Forelimb muscle (tissue), 1 donor: ENCODE measurements around the gene ADM2. TPM values are rescaled to one million over a fixed set of nuclear protein-coding genes. Genes with fewer than 3 reads are reported as not detected.
A peak's percentile ranks its signal among the peaks of the same experiment; 100 is the strongest.

Experiments used
- DNase-seq: peaks from one replicate; pipeline ENCODE4 v3.0.0-alpha.2; 2013; ENCODE audit warnings: low read depth
- polyA plus RNA-seq: library from polyadenylated mRNA; unstranded; fragments of 120-200 nt; gene quantifications from one replicate; pipeline ENCODE4 v1.2.1, GENCODE V29; 2013; ENCODE audit not compliant: insufficient read length

Gene ADM2
- polyA plus RNA-seq, 1 donor: 0.30 TPM

DNA sequence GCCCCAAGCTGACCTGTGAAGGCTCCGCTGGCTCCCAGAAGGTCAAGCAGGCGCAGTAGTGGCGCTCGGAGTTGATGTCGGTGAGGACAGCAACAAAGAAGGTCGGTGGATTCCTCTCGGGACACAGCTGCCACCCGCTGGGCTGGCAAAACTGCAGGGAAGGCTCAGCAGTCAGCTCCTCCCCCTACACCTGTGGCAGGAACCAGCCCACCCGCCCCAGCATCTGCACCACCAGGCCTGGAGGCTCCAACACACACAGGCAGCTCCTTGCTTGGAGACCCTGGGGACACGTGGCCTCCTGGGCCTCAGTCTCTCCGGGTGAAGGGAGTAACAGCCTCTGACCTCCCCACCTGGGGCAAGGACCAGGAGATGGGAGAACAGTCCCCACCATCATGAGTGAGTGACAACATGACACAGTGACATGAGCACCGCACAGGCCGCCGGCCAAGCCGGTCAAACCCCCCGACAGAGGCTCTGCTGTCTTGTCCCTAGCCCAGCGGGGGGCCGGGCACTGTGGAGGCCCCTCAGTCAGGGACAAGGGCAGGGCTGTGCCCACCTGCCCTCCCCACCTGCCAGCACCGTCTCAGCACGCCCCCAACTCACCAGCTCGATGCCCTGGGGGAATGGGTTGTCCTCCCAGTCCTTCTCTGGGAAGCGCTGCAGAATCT, 13.4 kb upstream of the ADM2 start:
- DNase-seq: no peak

DNA sequence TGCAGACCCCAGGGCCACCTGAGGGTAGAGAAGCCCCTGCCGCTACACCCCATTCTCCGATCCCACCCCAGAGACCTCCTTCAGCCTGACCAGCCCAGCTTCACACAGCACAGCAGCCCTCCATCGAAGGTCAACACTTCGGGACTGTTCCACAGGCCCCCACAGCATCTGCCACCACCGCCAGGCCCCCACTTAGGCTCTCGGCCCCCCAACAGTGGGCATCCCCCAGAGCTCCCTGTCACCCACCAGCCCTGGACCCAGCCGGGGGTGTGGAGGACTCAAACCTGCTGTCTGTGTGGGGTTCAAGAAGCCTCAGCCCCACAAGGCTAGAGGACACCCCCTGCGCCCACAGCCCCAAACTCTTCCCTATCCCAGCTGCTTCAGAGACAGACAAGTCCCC, 12.7 kb upstream of the ADM2 start:
- DNase-seq: no peak

DNA sequence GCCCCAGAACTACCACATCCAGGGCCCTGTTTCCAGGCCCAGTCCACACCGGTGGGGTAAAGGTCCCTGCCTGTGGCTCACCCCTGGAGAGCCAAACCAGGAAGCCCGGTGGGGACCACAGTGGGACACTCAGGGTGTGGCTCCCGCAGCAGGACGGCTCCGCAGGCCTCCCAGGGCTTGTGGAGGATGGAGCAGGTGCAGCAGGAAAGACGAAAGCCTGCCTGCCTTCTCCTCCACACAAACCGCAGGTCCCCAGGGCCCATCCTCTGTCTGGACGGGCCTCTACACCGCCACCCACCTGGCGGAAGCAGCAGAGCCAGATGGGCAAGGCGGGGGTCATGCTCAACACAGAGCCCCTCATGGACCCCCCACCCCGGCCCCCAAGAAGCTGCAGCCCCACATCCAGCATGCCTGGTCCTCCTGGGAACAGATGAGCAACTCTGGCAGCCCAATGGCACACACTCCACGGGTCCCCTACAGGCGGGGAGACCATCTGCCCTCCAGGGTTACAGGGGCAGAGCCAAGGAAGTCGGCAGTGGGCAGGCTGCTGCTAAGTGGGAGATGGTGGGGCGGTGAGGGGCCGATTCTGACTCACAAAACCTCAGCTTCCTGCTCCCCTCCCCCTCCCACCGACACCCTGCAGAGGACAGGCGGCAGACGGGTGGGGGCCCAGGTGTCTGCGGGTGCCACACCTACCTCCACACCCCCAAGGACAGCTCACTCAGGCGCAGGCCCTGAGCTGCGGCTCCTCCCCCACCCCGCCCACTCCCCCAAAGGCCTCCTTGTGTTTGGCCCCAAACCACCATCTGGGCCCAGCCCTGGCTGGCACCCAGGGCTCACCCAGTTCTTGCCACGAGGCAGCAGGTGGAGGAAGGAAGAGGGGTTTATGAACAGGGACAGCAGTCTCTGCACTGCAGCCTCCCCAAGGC, 11.7 kb upstream of the ADM2 start:
- no peak for DNase-seq

DNA sequence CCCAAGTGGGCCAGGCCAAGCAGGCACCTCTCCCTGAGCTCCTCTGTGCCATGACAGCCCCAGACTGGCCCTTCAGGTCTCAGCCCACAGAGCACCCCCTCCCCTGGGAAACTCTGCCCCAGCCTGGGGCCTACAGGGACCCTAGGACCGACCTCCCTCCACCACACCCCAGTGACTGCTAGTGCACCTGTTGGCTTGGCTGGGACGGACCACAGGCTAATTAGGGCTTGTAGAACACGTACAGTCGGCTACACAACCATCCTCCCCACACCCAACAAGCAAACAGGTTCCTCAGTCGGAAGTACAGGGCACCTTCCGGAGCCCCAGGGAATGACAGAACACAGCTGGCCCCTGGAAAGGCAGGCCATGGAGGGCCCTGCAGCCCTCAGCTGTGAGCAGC, 10.9 kb upstream of the ADM2 start:
- DNase-seq: no peak

DNA sequence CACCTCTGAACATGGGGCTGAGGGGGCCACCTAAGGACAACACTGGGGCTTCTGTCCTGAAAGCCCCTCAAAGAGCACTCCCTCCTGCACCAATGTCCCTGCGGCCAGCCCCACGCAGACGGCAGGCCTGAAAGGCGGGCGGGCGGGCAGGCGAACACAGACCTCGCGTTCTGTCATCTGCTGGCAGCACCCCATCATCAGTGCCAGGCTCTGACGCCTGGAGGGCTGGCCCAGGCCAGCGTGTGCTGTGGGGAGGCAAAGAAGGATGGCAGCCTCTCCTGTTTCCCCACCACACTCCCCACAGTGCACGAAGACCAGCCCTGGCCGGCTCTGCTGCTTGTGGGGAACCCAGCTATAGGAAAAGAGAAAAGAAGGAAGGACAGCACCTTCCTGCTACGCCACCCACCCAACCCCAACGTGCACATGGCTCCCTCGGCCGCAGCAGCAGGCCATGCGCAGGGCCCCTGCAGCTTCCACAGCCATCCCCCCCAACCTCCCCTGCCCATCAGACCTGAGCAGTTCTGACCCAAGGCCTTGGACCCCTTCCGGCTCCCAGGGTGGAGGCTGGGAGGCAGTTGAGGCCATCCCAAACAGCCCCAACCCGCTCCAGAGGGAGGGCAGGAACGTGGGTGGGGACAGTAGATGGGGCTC, 10.0 kb upstream of the ADM2 start:
- no peak for DNase-seq

DNA sequence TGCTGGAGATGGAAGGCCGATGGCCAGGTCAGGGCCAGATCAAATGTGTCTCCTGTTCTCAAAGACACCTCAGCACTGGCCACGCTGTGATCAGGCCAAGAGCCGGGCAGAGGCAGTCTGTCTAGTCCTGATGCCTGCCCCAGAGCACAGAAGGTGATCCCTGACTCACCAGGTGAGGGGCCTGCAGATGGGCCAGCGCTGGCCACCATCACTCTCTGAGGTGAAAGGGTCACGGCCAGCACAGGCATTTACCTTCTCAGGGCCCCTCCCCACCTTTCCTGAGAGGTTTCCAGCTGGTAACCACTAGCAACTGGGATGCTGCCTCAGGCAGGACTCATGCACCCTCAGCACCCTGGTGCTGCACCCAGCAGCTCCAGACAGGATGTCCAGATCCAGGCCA, 9.4 kb upstream of the ADM2 start:
- DNase-seq: no peak

DNA sequence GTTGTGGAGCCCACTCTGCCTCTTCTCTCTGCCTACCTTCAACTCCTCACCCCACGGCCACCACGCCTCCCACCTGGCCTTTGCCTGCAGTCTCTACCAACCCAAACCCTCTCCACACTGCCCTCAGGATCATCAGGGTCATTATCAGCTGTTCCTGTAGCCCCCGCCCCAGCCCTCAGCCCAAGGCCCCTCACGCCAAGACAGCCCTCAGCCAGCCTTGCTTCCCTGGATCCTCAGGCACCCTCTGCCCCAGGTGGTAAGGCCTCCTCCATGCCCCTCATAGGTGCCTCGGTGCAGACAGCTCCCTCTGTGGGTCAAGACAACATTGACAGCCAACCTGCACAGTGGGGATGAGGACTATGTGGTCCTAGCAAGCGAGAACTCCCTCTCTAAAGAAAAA, 8.3 kb upstream of the ADM2 start:
- no peak for DNase-seq

DNA sequence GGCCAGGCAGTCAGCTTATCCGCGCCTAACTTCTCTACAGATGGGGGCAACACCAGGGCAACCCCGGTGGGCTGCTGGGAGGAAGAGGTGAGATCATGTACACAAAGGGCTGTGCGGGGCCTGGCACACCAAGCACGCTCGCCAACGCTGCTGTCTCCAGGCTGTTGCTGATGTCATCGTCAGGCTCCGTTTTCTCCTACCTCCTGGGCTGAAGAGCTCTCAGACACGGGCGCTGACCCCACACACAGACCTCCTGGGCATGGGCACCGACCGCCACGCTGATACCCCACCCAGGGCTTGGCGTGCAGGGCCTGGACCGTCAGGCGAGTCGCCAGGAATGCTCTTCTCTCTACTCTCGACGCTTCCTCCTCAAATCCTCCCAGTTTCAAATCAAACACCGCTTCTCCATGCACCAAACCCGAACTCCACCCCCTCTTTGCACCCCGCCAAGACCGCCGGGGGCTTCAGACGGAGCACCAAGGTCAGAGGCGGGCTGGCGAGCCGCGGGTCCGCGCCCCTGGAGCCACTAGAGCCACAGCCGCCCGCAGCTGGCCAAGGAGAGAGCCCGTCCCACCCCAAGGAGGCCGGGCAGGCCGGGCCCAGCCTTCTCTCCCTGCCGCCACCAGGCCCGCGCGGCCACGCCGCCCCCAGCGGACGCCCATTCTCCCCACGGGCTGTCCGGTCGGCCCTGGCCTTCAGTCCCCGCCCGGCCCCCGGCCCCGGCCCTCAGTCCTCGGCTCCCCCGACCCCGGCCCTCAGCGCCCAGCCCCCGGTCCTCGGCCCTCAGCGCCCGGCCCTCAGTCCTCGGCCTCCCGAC, 7.3 kb upstream of the ADM2 start:
- no peak for DNase-seq

DNA sequence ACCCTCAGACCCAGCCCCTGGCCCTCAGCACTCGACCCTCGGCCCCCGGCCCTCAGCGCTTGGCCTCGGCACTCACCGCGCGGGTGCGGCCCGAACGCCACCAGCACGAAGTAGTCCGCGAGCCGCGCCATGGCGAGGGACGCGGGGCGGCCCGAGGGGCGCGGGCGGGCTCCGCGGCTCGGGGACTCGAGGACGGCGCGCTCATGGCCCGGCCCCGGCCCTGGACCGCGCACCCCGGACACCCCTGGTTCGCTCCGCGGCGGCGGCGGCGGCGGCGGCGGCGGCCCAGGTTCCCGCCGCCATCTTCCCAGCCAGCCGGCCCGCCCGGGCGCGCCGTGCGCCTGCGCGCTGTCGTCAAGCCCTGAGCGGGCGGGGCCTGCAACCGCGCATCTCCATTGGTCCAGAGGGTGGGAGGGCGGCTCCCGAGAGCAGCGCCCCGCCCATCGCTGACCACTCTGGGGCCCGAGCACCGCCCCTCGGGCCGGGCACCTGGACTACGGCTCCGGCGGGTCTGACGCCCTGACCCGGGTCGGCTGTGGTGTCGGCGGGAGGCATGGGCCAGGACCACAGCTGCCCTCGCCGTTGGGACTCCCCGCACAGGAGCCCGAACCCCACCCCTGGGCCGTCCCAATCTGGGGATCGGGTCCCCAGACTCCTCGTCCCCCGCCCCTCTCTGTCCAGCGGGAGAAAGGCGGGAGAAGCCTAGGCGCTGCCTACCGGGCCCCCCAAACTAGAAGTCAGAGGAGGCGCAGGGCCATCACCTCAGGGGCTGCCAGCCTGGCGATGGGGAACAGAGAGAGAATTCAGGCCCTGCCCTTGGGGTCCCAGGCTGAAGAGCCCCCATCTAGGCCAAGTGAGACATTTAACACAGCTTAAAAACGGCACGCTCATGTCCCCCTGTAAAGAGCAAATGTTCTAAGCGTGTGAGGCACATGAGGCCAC, 6.4 kb upstream of the ADM2 start, which contains the start of gene SBF1:
Gene SBF1, minus strand, starts transcription at position 326 of the 942 bp plus-strand sequence. Its CDS starts 195 bp downstream, at position 131.
- DNase-seq: peak; percentile 82

DNA sequence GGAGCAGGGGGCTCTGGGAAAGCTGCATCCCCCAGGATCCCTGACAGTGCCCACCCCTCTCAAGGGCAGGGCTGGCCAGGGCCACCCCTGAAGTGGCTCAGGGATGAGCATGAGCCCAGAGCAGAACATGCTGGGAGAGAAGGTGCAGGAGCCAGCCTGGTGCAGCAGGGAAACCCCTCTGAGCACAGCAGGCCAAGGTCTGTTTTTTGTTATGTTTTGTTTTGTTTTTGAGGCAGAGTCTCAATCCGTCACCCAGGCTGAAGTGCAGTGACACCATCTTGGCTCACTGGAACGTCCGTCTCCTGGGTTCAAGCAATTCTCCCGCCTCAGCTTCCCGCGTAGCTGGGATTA, 5.7 kb upstream of the ADM2 start:
- no peak for DNase-seq

DNA sequence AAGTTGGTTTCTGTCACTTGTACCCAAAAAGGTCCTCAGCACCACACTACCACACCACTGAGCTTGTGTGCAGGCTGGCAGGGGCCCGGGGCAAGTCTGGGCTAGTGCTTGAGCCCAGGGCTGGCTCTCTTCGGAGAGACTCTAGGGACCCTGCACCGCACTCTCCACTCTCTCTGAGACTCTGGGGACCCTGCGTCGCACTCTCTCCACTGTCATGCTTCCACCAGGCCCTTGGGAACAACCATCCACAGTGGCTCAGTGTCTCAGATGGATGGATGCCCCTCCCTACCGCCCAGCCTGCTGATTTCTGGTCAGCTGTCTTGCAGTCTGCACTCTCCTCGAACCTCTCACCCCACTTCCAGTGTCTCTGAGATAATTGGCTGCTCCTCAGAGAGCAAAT, 4.5 kb upstream of the ADM2 start:
- DNase-seq: no peak

DNA sequence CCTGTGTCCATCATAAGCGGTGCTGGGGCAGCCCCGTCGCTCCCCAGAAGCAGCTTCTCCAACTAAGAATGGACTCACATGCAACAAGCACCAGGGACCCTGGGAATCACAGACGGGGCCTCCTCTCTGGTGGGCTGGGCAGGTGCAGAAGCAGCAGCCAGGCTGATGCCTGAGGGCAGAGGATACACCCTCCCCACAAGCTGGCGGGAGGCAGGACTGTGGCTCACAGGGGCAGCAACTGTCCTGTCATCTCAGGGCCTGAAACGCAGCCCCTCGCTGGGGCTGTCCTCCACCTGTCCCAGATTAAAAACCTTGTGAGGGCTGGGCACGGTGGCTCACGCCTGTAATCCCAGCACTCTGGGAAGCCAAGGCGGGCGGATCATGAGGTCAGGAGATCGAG, 3.4 kb upstream of the ADM2 start:
- DNase-seq: no peak

DNA sequence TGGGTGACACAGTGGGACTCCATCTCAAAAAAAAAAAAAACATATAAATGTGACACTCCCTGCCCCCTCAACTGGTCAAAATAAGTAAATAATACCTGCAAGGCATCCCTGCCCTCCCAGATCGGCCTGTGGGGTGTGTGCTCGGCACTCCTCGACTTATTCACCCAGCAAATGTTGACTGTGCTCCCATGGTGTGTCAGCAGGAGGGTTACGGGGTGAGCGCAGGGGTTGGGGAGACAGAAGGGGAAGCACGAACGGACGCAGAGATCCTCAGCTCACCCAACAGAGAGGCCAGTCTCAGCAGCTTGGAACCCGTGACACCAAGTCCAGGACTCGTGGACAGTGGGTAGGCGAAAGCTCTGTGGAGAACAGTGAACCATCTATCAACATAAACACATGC, 1.6 kb upstream of the ADM2 start:
- DNase-seq: no peak

DNA sequence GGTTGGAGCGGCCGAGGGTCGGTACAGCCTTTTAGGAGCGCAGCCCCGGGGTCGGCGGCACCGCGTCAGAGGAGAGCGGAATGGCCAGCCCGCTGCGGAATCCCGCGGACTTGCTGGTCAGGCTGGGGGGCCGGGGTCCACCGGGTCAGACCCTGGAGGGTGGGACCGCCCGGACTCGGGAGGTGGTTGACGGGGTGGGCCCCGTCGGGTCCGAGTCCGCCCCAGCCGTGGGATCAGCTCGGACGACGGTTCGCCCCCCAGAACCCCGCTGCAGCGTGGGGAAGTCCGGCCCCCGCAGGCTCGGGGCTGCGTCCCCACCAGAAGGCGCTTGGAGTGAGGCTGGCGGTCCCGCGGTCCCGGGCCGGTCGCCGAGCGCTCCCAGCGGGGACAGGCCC, 301 bp upstream of the ADM2 start:
- no peak for DNase-seq

DNA sequence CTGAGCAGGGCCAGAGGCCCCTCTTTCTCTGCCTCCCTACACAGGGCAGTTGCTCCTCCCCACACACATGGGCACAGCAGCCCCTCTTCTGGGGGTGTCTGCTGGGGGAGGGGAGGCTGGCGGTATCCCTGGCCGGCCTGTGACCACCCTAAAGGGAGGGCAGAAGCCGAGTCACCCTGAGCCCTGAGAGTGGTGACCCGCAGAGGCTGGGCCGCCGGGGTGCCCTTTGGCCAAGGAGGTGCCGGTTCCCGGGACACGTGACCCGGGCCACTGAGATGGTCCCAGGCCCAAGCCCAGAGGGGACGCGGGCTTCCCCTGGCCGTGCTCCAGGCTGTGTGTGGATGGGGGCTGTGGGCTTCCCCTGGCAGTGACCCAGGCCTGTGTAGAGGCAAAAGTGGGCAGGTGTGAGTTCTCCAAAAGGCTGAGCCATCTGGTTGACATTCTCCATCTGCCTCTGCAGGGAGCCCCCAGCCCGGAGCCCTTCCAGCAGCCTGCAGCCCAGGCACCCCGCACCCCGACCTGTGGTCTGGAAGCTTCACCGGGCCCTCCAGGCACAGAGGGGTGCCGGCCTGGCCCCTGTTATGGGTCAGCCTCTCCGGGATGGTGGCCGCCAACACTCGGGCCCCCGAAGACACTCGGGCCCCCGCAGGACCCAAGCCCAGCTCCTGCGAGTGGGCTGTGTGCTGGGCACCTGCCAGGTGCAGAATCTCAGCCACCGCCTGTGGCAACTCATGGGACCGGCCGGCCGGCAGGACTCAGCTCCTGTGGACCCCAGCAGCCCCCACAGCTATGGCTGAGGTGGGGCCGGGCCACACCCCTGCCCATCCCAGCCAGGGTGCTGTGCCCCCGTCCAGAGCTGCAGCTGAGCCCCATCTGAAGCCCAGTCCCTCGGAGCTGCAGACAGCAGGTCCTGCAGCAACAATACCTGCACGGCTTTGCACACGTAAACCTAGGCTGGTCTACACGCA, 1.0 kb downstream of the ADM2 start:
- no peak for DNase-seq

DNA sequence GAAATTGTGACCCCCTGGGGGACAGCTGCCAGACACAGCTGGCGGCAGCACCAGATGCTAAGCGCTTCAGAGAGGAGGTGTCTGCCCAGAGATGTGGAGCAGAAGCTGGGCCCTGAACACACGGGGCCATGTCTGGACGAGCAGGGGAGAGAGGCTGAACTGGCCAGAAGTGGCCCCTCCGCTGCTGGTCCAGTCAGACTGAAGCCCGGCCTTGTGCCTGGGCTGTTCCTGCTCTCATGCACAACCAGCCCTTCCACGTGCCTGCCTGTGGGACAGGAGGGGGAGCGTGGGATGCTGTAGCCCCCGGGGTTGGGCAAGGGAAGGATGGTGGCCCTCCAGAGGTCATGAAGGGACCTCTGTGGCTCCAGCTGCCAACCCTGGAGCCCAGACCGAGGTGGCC, 1.8 kb downstream of the ADM2 start:
- no peak for DNase-seq

DNA sequence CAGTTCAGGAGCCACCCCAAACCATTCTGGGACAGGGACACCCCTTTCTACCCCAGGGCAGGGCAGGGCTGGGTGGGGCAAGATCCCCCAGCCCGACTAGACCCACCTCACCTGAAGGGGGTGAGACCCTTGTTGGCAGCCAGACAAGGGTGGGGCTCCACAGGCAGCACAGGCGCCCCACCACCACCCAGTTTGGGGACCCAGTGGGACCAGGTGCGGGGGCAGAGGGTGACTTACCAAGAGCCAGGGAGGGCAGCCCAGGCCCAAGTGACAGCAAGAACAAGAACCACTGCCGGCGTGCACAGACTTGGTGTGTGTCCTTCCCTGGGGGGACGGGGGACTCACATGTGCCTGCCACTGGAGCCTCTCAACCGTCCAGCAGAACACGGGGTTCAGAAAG, 2.2 kb downstream of the ADM2 start:
- DNase-seq: no peak

DNA sequence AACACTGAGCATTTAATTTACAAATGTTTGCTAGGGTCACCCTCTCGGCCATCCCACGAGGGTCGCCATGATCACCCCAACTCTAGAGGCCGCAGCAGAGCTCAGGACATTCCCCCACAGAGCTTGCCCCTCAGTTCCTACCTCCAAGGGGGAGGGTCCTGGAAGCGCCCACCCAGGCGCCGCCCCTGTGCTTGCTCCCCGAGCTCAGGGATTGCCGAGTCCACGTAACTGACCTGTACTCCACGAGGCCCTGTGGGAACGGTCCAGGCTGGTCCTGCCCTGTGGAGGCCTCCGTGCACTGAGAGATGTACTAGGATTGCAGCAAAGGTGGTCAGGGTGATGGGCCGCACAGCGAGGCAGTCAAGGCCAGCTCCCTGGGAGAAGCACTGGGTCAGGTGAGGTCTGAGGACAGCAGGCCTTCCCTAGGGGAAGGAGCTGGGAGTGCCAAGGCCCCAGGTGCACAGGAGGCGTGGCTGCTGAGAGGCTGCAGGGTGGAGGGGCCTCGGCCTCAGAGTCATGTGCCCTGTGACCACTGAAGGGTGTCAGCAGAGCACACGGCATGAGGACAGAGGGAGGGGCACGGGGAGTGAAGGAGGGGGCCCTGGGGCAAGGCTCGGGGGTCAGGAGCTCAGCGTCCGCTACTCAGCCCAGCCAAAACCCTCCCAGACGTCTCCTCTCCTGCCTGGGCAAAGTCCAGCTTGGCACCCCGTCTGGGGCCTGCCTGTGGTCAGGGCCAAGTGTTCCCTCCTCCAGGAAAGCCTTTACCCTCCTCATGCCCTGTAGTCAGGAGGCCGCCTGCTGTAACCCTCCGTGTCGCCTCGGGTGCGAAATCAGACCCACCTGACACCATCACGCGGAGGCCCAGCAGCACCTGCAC, 2.9 kb downstream of the ADM2 start:
- DNase-seq: no peak
